OCI-LY7 (cell line): ENCODE results near the gene RPUSD1.

Source experiments
- CTCF ChIP-seq: fragments of 200-600 bp; sonication (generic); conservative IDR thresholded peaks from 2 replicates; pipeline ENCODE4 v1.5.1; 2014; ENCODE audit warnings: mild to moderate bottlenecking, antibody characterized with exemption, low read length, moderate library complexity, mixed read lengths
- EZH2phosphoT487 ChIP-seq: fragments of 200-600 bp; sonication (generic); IDR thresholded peaks from 2 replicates; pipeline ENCODE4 v1.6.1; 2018; ENCODE audit warnings: low read depth, borderline replicate concordance, mild to moderate bottlenecking, mixed run types, antibody characterized with exemption, low read length, moderate library complexity, mixed read lengths

GRCh38 chr16:763369-764183, 24.6 kb downstream of the RPUSD1 start:
- TF ChIP-seq EZH2phosphoT487 (no peak), CTCF (no peak)
